Measurements from ENCODE around the gene ZNF473. TPM values are rescaled to one million over a fixed set of nuclear protein-coding genes. Genes with fewer than 3 reads are reported as not detected.

Gene ZNF473
- total and polyA plus RNA-seq, 2 of the 13 experiments (the other 11 are each of a cell fraction or from before 2014, with no cell fraction given), result 5.8 to 11.9 TPM

DNA sequence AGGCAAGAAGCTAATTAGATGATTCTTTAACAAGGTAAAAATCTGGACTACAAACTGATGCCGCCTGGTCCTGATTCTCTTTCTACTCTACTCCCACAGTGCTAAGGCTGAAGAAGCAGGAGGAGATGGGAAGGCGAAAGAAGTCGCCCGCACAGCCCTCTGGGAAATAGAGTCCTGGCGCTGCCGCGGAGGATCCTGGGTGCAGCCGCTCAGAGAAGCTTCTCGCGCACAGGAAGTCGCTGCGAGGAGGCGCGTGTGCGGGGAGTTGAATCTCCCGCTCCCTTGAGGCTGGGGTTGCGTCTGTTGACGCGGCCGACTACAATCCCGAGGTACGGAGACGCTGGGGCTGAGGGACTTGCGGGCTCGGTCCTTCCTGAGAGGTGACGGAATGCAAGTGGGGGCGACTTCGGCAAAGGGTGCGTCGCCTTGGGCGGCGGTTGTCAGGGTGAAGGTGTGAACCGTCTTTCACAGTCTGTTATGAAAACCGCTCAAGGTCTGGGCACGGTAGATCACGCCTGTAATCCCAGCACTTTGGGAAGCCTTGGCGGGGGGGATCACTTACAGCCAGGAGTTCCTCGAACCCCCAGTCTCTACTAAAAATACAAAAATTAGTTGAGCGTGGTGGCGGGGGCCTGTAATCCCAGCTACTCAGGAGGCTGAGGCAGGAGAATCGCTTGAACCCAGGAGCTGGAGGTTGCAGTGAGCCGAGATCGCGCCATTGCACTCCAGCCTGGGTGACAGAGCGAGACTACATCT lies at the start of gene ZNF473 (continued):
- TF ChIP-seq MTA1 (CRISPR knock-in tag; IDR thresholded peaks at IDR 0.05; ENCODE audit: borderline replicate concordance) (peak; percentile 73; the same call in 1 of the 2 replicates), HMGA1 (CRISPR knock-in tag; conservative IDR thresholded peaks at IDR 0.05) (no peak), MEIS2 (CRISPR knock-in tag; IDR thresholded peaks at IDR 0.05) (peak; percentile 97; the same call in 1 of the 2 replicates), ZFAT (CRISPR knock-in tag; conservative IDR thresholded peaks at IDR 0.05) (no peak), DNMT3B (CRISPR knock-in tag; conservative IDR thresholded peaks at IDR 0.05) (peak; percentile 93), ZFP41 (CRISPR knock-in tag; IDR thresholded peaks at IDR 0.05; ENCODE audit: borderline replicate concordance) (peak; percentile 89), PHF20 (CRISPR knock-in tag; IDR thresholded peaks at IDR 0.05) (peak; percentile 87), RAD21 (CRISPR knock-in tag; IDR thresholded peaks at IDR 0.05) (no peak), FOXA1 (IDR thresholded peaks at IDR 0.05) (no peak), FOXA1 (CRISPR knock-in tag; IDR thresholded peaks at IDR 0.05) (0 out of 2 replicates have a peak, but pooled peaks have one; percentile 30), ZNF335 (CRISPR knock-in tag; IDR thresholded peaks at IDR 0.05) (peak; percentile 56; the same call in 1 of the 2 replicates), ARID2 (CRISPR knock-in tag; IDR thresholded peaks at IDR 0.05; ENCODE audit: borderline replicate concordance) (peak; percentile 84; the same call in 1 of the 2 replicates), ATF7 (IDR thresholded peaks at IDR 0.05) (no peak), ATF7 (CRISPR knock-in tag; IDR thresholded peaks at IDR 0.05) (no peak; the same call in 1 of the 2 replicates), ZNF263 (CRISPR knock-in tag; IDR thresholded peaks at IDR 0.05) (peak; percentile 79), ATM (IDR thresholded peaks at IDR 0.05; ENCODE audit: borderline replicate concordance) (no peak), ZNF598 (CRISPR knock-in tag; IDR thresholded peaks at IDR 0.05; ENCODE audit: borderline replicate concordance) (peak; percentile 72; the same call in 1 of the 2 replicates)
- TF ChIP-seq, protein P1, sequence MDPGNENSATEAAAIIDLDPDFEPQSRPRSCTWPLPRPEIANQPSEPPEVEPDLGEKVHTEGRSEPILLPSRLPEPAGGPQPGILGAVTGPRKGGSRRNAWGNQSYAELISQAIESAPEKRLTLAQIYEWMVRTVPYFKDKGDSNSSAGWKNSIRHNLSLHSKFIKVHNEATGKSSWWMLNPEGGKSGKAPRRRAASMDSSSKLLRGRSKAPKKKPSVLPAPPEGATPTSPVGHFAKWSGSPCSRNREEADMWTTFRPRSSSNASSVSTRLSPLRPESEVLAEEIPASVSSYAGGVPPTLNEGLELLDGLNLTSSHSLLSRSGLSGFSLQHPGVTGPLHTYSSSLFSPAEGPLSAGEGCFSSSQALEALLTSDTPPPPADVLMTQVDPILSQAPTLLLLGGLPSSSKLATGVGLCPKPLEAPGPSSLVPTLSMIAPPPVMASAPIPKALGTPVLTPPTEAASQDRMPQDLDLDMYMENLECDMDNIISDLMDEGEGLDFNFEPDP (CRISPR knock-in tag; conservative IDR thresholded peaks at IDR 0.05), result peak; percentile 99
- TF ChIP-seq, protein P2, sequence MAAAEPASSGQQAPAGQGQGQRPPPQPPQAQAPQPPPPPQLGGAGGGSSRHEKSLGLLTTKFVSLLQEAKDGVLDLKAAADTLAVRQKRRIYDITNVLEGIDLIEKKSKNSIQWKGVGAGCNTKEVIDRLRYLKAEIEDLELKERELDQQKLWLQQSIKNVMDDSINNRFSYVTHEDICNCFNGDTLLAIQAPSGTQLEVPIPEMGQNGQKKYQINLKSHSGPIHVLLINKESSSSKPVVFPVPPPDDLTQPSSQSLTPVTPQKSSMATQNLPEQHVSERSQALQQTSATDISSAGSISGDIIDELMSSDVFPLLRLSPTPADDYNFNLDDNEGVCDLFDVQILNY (CRISPR knock-in tag; conservative IDR thresholded peaks at IDR 0.05), result peak; percentile 97
- TF ChIP-seq, protein P3, sequence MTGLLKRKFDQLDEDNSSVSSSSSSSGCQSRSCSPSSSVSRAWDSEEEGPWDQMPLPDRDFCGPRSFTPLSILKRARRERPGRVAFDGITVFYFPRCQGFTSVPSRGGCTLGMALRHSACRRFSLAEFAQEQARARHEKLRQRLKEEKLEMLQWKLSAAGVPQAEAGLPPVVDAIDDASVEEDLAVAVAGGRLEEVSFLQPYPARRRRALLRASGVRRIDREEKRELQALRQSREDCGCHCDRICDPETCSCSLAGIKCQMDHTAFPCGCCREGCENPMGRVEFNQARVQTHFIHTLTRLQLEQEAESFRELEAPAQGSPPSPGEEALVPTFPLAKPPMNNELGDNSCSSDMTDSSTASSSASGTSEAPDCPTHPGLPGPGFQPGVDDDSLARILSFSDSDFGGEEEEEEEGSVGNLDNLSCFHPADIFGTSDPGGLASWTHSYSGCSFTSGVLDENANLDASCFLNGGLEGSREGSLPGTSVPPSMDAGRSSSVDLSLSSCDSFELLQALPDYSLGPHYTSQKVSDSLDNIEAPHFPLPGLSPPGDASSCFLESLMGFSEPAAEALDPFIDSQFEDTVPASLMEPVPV (CRISPR knock-in tag; IDR thresholded peaks at IDR 0.05), result peak; percentile 93
- TF ChIP-seq, protein P4, sequence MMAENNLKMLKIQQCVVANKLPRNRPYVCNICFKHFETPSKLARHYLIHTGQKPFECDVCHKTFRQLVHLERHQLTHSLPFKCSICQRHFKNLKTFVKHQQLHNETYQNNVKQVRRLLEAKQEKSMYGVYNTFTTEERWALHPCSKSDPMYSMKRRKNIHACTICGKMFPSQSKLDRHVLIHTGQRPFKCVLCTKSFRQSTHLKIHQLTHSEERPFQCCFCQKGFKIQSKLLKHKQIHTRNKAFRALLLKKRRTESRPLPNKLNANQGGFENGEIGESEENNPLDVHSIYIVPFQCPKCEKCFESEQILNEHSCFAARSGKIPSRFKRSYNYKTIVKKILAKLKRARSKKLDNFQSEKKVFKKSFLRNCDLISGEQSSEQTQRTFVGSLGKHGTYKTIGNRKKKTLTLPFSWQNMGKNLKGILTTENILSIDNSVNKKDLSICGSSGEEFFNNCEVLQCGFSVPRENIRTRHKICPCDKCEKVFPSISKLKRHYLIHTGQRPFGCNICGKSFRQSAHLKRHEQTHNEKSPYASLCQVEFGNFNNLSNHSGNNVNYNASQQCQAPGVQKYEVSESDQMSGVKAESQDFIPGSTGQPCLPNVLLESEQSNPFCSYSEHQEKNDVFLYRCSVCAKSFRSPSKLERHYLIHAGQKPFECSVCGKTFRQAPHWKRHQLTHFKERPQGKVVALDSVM (CRISPR knock-in tag; IDR thresholded peaks at IDR 0.05), result peak; percentile 75
- TF ChIP-seq, protein P5, sequence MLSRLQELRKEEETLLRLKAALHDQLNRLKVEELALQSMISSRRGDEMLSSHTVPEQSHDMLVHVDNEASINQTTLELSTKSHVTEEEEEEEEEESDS (CRISPR knock-in tag; IDR thresholded peaks at IDR 0.05; ENCODE audit: borderline replicate concordance), result 0 out of 2 replicates have a peak, but pooled peaks have one; percentile 81
